K562 (cell line): ENCODE results near the gene FTSJ1. TPM values are rescaled to one million over a fixed set of nuclear protein-coding genes. Genes with fewer than 3 reads are reported as not detected.

Source experiments
- ARID2 ChIP-seq: fragments of 450-650 bp; IDR thresholded peaks from 2 replicates; pipeline ENCODE4 v1.6.1; 2017; ENCODE audit warnings: antibody characterized with exemption, mild to moderate bottlenecking
- CBFA2T2 ChIP-seq: fragments of 450-650 bp; conservative IDR thresholded peaks from 2 replicates; pipeline ENCODE4 v1.6.1; 2017; ENCODE audit warnings: mild to moderate bottlenecking
- CBFA2T3 ChIP-seq: fragments of 450-650 bp; IDR thresholded peaks from 2 replicates; pipeline ENCODE4 v1.6.1; 2017
- CTCF ChIP-seq, 3 experiments: IDR thresholded peaks in 2 of 3; conservative IDR thresholded peaks in 1 of 3; 2 replicates each; pipeline ENCODE4 v1.5.1; 2011 to 2012; ENCODE audit warnings: low read length in 3 of 3, mild to moderate bottlenecking in 3 of 3, control low read depth in 2 of 3, improper control_type of control experiment in 1 of 3, inconsistent platforms in 1 of 3, low read depth in 1 of 3, mixed read lengths in 1 of 3, moderate library complexity in 1 of 3; ENCODE audit not compliant: insufficient read depth in 2 of 3
- E2F6 ChIP-seq, 2 experiments: IDR thresholded peaks; 2 replicates each; pipeline ENCODE4 v1.6.1; 2011; ENCODE audit warnings: borderline replicate concordance in 1 of 2, control low read depth in 1 of 2, low read depth in 1 of 2, low read length in 1 of 2, mild to moderate bottlenecking in 1 of 2, mixed read lengths in 1 of 2, moderate library complexity in 1 of 2; ENCODE audit not compliant: insufficient read depth in 1 of 2, insufficient read length in 1 of 2, poor library complexity in 1 of 2, severe bottlenecking in 1 of 2; ENCODE audit errors: extremely low read depth in 1 of 2
- ESRRB ChIP-seq: fragments of 250-450 bp; sonication (Bioruptor Pico); IDR thresholded peaks from 2 replicates; pipeline ENCODE4 v1.5.0; 2020; ENCODE audit warnings: mild to moderate bottlenecking, moderate library complexity, borderline replicate concordance
- EWSR1 ChIP-seq: fragments of 450-650 bp; IDR thresholded peaks from 2 replicates; pipeline ENCODE4 v1.6.1; 2018; ENCODE audit warnings: borderline replicate concordance, mild to moderate bottlenecking, low read depth, moderate library complexity; ENCODE audit not compliant: partially characterized antibody
- HDAC2 ChIP-seq: fragments of 450-650 bp; IDR thresholded peaks from 2 replicates; pipeline ENCODE4 v1.6.1; 2016; ENCODE audit warnings: mild to moderate bottlenecking
- ILF3 ChIP-seq: fragments of 450-650 bp; IDR thresholded peaks from 2 replicates; pipeline ENCODE4 v1.6.1; 2018; ENCODE audit warnings: antibody characterized with exemption, mild to moderate bottlenecking, moderate library complexity, borderline replicate concordance
- L3MBTL2 ChIP-seq: fragments of 450-650 bp; IDR thresholded peaks from 2 replicates; pipeline ENCODE4 v1.6.1; 2016; ENCODE audit warnings: mild to moderate bottlenecking, moderate library complexity
- MCM5 ChIP-seq: fragments of 450-650 bp; IDR thresholded peaks from 2 replicates; pipeline ENCODE4 v1.6.1; 2016; ENCODE audit warnings: low read depth
- PHB2 ChIP-seq: fragments of 450-650 bp; IDR thresholded peaks from 2 replicates; pipeline ENCODE4 v1.6.1; 2017; ENCODE audit warnings: low read depth
- POLR2A ChIP-seq: fragments of 450-650 bp; conservative IDR thresholded peaks from 2 replicates; pipeline ENCODE4 v1.6.1; 2016
- SREBF1 ChIP-seq: fragments of 150-350 bp; IDR thresholded peaks from 2 replicates; pipeline ENCODE4 v1.6.1; 2014; ENCODE audit warnings: antibody characterized with exemption, low read depth, low read length, borderline replicate concordance
- TFAP4 ChIP-seq: sonication (generic); formaldehyde crosslinking; IDR thresholded peaks from 2 replicates; pipeline ENCODE4 v1.8.0; 2022; ENCODE audit warnings: missing genetic modification reagents, mild to moderate bottlenecking, moderate library complexity, borderline replicate concordance
- ZNF212 ChIP-seq: fragments of 450-650 bp; formaldehyde crosslinking; IDR thresholded peaks from 2 replicates; pipeline ENCODE4 v1.4.0; 2020; ENCODE audit warnings: mild to moderate bottlenecking
- ZNF253 ChIP-seq: fragments of 250-450 bp; sonication (Bioruptor Pico); conservative IDR thresholded peaks from 2 replicates; pipeline ENCODE4 v1.6.1; 2021; ENCODE audit warnings: mild to moderate bottlenecking
- ZNF584 ChIP-seq: fragments of 200-800 bp; sonication (Bioruptor generic); IDR thresholded peaks from 2 replicates; pipeline ENCODE4 v1.6.1; 2016; ENCODE audit warnings: low read depth, mild to moderate bottlenecking, missing genetic modification characterization, missing compliant biosample characterization
- ZNF76 ChIP-seq: fragments of 250-450 bp; sonication (Bioruptor Pico); IDR thresholded peaks from 2 replicates; pipeline ENCODE4 v1.4.0; 2020; ENCODE audit warnings: mild to moderate bottlenecking, moderate library complexity, borderline replicate concordance
- polyA plus RNA-seq, 8 experiments: library from polyadenylated mRNA; depleted of rRNA in 4 of 8; stranded (reverse) in 5 of 8; unstranded in 3 of 8; fragments of >200 nt; fragmentation: Nextera tagmentation in 2 of 8; fragmentation: Illumina TruSeq in 1 of 8; extraction: Ambion mirVana in 2 of 8; extraction: Trizol in 1 of 8; gene quantifications; 2 replicates each; pipeline versions ENCODE4 v1.2.1 to v1.2.3, GENCODE V29; 2011 to 2014; ENCODE audit warnings: inconsistent platforms in 1 of 8, missing spikeins in 1 of 8
- total RNA-seq, 7 experiments: library from RNA; depleted of rRNA in 6 of 7; stranded (reverse); fragments of >200 nt in 6 of 7; fragmentation: Illumina TruSeq in 2 of 7; extraction: Trizol in 2 of 7; gene quantifications; 2 replicates each; pipeline versions ENCODE4 v1.2.1 to v1.2.3, GENCODE V29; 2011 to 2021; ENCODE audit warnings: low replicate concordance in 1 of 7

The FTSJ1 gene
- total and polyA plus RNA-seq, 9 of the 15 experiments (the other 6 are each of a cell fraction or from before 2014, with no cell fraction given): 12.2 to 95.6 (median 71.6) TPM

- TF ChIP-seq CTCF (IDR thresholded peaks at IDR 0.05 in 2 of 3, conservative IDR thresholded peaks at IDR 0.05 in 1 of 3; ENCODE audit: insufficient read depth in 2 of 3, low read depth in 1 of 3, low read length in 3 of 3) (no peak), ILF3 (no peak), EWSR1 (no peak), TFAP4 (CRISPR knock-in tag) (0 out of 2 replicates have a peak, but pooled peaks have one; percentile 13), CBFA2T2 (peak; percentile 22), ZNF584 (CRISPR knock-in tag) (no peak), ZNF253 (CRISPR knock-in tag) (no peak), CBFA2T3 (peak; percentile 59), L3MBTL2 (peak; percentile 61), POLR2A (no peak; the same call in 1 of the 2 replicates), SREBF1 (no peak), MCM5 (no peak), ARID2 (no peak), E2F6 (IDR thresholded peaks at IDR 0.05; ENCODE audit: borderline replicate concordance in 1 of 2, extremely low read depth in 1 of 2, insufficient read depth in 1 of 2, insufficient read length in 1 of 2, low read depth in 1 of 2, low read length in 1 of 2, poor library complexity in 1 of 2, severe bottlenecking in 1 of 2) (peak; percentile 34 to 65), PHB2 (no peak), ESRRB (CRISPR knock-in tag) (no peak), ZNF76 (CRISPR knock-in tag) (no peak), ZNF212 (CRISPR knock-in tag) (no peak), HDAC2 (no peak)
Measured at GRCh38 chrX:48470110-48470832, 5.7 kb upstream of the FTSJ1 start, which contains the start of gene SLC38A5 (continued).
